Left ventricle myocardium inferior (tissue), 1 donor: ENCODE measurements around the gene DCST1. TPM values are rescaled to one million over a fixed set of nuclear protein-coding genes. Genes with fewer than 3 reads are reported as not detected.

Source experiments
- DNase-seq: peaks from one replicate; pipeline ENCODE4 v3.0.0-alpha.2; 2020
- H3K27ac ChIP-seq: fragments of 200-600 bp; replicated peaks from 2 replicates; pipeline ENCODE4 v1.8.0; 2021
- H3K27me3 ChIP-seq: fragments of 200-600 bp; 2 replicates; pipeline ENCODE4 v1.8.0; 2021; ENCODE audit warnings: low read depth
- H3K36me3 ChIP-seq: fragments of 200-600 bp; 2 replicates; pipeline ENCODE4 v1.8.0; 2021
- H3K4me1 ChIP-seq: fragments of 200-600 bp; 2 replicates; pipeline ENCODE4 v1.8.0; 2021
- H3K4me3 ChIP-seq: fragments of 200-600 bp; 2 replicates; pipeline ENCODE4 v1.8.0; 2021; ENCODE audit warnings: mild to moderate bottlenecking, moderate library complexity
- H3K9me3 ChIP-seq: fragments of 200-600 bp; replicated peaks from 2 replicates; pipeline ENCODE4 v1.8.0; 2021
- intact Hi-C: fragments of 100-400 bp; cut with micrococcal nuclease; formaldehyde crosslinking; loops from one replicate; pipeline ENCODE4 v1.11.0; 2022
- total RNA-seq: library from RNA; stranded (reverse); fragmentation: NEBNext Ultra II Directional; extraction: Animal tissue kit (Norgen Biotek cat#: 25700); gene quantifications from one replicate; pipeline ENCODE4 v1.2.1, GENCODE V29; 2021
- TF ChIP-seq, protein P1 (sequence below): fragments of 200-600 bp; IDR thresholded peaks from 2 replicates; pipeline ENCODE4 v1.8.0; 2021; ENCODE audit warnings: antibody characterized with exemption, mild to moderate bottlenecking, borderline replicate concordance
- donor health status: DM: no; HTN: yes; CAD: no; lungs with severe emphysema.

The DCST1 gene
- total RNA-seq, 1 donor from 2014 or later, result not detected

DNA sequence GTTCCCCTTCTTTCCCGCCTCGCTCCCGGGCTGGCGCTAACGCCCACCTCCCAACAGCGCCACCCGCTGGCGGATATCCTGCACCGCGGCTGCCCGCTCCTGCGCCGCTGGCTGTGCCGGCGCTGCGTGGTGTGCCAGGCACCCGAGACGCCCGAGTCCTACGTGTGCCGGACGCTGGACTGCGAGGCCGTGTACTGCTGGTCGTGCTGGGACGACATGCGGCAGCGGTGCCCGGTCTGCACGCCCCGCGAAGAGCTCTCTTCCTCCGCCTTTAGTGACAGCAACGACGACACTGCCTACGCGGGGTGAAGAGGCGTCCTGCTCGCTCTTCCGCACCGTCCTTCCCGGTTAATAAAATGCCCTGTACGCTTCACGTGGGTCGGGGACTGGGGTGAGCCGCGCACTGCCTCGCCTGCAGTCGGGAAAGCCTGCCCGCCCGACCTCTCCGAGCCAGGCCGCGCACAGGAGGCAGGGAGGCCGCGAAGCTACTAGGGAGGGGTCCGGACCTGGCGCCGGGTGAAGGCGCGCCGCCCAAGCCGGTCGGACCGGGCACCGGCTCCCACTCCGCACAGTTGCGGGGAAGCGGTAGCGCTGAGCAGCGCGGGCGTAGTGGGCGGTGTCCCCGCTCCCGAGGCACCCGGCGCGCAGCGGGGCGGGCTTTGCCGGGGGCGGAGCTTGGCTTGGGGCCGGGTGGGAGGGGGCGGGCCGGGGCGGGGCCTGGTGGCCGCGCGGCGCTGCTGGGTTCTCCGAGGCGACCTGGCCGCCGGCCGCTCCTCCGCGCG, 17.1 kb downstream of the DCST1 start, which contains the start of gene ADAM15:
ADAM15 (plus strand) TSS at position 757 of the 782 bp plus-strand sequence. CDS start 71 bp downstream, outside the sequence.
- intact Hi-C loops, result no loop called here
- Histone ChIP-seq H3K36me3 (peaks cover 27% of the 10 kb centered on the region), H3K9me3 (no peaks in the 10 kb centered on the region), H3K4me3 (peak within 1 kb of the TSS; percentile 80), H3K27ac (peak within 1 kb of the TSS; percentile 98), H3K27me3 (no peaks in the 10 kb centered on the region), H3K4me1 (peaks cover 62% of the 10 kb centered on the region)
- DNase-seq, result peak; percentile 87
- TF ChIP-seq, protein P1, sequence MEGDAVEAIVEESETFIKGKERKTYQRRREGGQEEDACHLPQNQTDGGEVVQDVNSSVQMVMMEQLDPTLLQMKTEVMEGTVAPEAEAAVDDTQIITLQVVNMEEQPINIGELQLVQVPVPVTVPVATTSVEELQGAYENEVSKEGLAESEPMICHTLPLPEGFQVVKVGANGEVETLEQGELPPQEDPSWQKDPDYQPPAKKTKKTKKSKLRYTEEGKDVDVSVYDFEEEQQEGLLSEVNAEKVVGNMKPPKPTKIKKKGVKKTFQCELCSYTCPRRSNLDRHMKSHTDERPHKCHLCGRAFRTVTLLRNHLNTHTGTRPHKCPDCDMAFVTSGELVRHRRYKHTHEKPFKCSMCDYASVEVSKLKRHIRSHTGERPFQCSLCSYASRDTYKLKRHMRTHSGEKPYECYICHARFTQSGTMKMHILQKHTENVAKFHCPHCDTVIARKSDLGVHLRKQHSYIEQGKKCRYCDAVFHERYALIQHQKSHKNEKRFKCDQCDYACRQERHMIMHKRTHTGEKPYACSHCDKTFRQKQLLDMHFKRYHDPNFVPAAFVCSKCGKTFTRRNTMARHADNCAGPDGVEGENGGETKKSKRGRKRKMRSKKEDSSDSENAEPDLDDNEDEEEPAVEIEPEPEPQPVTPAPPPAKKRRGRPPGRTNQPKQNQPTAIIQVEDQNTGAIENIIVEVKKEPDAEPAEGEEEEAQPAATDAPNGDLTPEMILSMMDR, result peak; percentile 93

DNA sequence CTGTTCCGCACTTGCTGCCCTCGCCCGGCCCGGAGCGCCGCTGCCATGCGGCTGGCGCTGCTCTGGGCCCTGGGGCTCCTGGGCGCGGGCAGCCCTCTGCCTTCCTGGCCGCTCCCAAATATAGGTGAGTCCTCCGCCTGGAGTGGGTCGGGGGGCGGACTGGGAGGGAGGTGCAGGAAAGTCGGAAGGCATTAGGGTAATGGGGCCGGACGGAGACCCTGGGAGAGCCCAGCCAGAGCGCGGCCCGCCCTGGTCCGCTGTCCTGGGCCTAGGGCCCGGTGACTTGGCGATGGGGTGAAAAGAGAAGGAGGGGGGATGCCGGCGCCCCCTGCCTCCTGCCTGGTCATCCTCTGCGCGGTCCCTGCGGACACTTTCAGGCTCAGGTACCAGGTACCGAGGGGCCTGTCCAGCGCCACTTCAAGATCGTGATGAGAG, 17.7 kb downstream of the DCST1 start:
- Histone ChIP-seq H3K4me1 (peaks cover 62% of the 10 kb centered on the region), H3K27me3 (no peaks in the 10 kb centered on the region), H3K27ac (peak overlapping the region; percentile 98), H3K36me3 (peaks cover 33% of the 10 kb centered on the region), H3K4me3 (peak overlapping the region; percentile 80), H3K9me3 (no peaks in the 10 kb centered on the region)
- DNase-seq, result no peak
- TF ChIP-seq, protein P1, result no peak
- intact Hi-C loops, result no loop called here

GRCh38 chr1:155051777-155052398, 18.3 kb downstream of the DCST1 start:
- H3K4me1 ChIP-seq, result peaks cover 62% of the 10 kb centered on the region
- peak; percentile 74 for DNase-seq
- TF ChIP-seq, protein P1, result no peak
- H3K36me3 ChIP-seq, result peaks cover 38% of the 10 kb centered on the region
- H3K27ac ChIP-seq, result peak overlapping the region; percentile 98
- peak overlapping the region; percentile 80 for H3K4me3 ChIP-seq
- intact Hi-C loops, result no loop called here
- no peaks in the 10 kb centered on the region for H3K9me3 ChIP-seq
- H3K27me3 ChIP-seq, result no peaks in the 10 kb centered on the region

DNA sequence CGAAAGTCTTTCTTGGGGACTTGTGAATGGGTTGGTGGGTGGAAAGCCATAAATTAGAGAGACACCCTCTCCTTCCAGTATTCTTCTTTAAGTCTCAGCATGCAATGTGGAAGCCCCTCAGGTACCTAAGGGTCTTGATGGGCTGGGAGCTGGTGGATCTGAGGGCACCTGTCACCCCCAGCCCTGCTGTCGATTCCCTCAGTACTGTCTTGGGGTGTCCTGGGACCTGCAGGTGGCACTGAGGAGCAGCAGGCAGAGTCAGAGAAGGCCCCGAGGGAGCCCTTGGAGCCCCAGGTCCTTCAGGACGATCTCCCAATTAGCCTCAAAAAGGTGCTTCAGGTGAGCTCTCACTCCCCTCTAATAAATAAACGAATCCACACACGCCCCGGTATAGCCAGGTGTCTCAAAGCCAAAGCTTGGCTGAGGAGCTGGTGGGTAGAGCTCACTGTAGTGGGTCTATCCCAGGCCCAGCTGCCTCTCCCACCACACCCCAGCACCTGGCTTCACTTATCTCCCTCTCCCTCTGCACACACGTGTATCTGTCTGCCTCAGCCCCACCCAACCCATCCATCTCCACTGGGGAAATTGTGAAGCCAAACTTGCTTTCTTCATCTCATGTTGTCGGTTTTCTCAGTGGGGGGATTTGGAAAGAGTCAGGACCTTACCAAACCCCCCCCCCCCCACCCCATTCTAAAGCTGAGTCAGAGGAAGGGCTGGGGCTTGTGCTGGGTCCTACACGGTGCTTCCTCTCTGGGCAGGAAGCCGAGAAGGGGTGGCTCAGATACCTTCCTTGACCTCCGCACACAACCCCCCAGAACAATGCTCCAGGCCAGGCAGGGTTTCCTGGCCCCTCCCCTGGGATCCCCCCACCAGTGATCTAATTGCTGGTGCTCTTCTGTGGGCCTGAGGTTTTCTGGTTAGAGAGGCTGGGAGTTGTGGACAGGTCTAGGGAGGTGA, 19.1 kb downstream of the DCST1 start:
- intact Hi-C loops, result no loop called here
- H3K4me1 ChIP-seq, result peaks cover 62% of the 10 kb centered on the region
- H3K36me3 ChIP-seq, result peaks cover 46% of the 10 kb centered on the region
- no peaks in the 10 kb centered on the region for H3K9me3 ChIP-seq
- TF ChIP-seq, protein P1, result no peak
- H3K27ac ChIP-seq, result peak overlapping the region; percentile 98
- DNase-seq, result peak; percentile 67
- H3K27me3 ChIP-seq, result no peaks in the 10 kb centered on the region
- peak overlapping the region; percentile 80 for H3K4me3 ChIP-seq

GRCh38 chr1:155053531-155054105, 20.0 kb downstream of the DCST1 start:
- no peaks in the 10 kb centered on the region for H3K9me3 ChIP-seq
- intact Hi-C loops, result no loop called here
- peaks cover 55% of the 10 kb centered on the region for H3K36me3 ChIP-seq
- peak overlapping the region; percentile 98 for H3K27ac ChIP-seq
- no peak for DNase-seq
- H3K4me3 ChIP-seq, result peak overlapping the region; percentile 80
- H3K4me1 ChIP-seq, result peaks cover 65% of the 10 kb centered on the region
- H3K27me3 ChIP-seq, result no peaks in the 10 kb centered on the region
- TF ChIP-seq, protein P1, result no peak
